ENCODE measurements around the gene PTCH1. TPM values are rescaled to one million over a fixed set of nuclear protein-coding genes. Genes with fewer than 3 reads are reported as not detected.

The PTCH1 gene
- total RNA-seq, 2 donors from 2014 or later = 27.5 to 108 TPM

DNA sequence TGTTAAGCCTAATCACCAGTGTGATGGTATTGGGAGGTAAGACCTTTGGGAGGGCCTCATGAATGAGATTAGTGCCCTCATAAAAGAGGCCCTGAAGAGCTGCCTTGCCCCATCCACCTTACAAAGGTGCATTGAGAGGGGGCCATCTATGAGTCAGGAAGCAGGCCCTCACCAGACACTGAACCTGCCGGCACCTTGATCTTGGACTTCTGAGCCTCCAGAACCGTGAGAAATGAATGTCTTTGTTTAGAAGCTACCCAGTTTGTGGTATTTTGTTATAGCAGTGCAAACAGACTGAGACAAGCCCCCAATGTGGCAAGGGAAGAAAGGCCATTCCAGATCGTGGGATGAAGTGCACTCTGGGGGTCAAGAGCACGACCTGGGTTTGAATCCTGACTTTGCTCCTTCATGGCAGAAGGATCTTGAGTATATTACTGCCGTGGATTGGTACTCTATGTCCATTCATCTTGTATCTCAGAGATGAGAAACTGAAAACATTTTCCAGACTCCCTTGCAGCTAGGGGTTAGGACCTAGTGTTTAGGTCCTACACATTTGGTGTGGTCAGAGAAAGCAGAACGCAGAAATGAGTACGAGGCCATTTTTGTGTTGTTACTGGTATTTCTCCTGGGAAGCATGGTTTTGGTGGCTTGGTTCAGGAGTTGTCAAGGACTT, 86.7 kb downstream of the PTCH1 start:
- H3K4me1 ChIP-seq (replicated peaks) = no peaks in the 10 kb centered on the region
- intact Hi-C loops (cut with DNase I) = no loop called here
- H3K36me3 ChIP-seq = no peaks in the 10 kb centered on the region
- H3K4me3 ChIP-seq = no peak overlapping the region
- DNase-seq (ENCODE audit: low spot score) = no peak
- WGBS = 93% methylated on average over 7 of the region's 7 CpGs
- no peaks in the 10 kb centered on the region for H3K27me3 ChIP-seq (replicated peaks; ENCODE audit: insufficient read depth)
- H3K27ac ChIP-seq = no peak overlapping the region
- no peak for TF ChIP-seq POLR2A (IDR thresholded peaks at IDR 0.05)
- TF ChIP-seq POLR2AphosphoS5 (IDR thresholded peaks at IDR 0.05) = no peak
- TF ChIP-seq, protein P1, sequence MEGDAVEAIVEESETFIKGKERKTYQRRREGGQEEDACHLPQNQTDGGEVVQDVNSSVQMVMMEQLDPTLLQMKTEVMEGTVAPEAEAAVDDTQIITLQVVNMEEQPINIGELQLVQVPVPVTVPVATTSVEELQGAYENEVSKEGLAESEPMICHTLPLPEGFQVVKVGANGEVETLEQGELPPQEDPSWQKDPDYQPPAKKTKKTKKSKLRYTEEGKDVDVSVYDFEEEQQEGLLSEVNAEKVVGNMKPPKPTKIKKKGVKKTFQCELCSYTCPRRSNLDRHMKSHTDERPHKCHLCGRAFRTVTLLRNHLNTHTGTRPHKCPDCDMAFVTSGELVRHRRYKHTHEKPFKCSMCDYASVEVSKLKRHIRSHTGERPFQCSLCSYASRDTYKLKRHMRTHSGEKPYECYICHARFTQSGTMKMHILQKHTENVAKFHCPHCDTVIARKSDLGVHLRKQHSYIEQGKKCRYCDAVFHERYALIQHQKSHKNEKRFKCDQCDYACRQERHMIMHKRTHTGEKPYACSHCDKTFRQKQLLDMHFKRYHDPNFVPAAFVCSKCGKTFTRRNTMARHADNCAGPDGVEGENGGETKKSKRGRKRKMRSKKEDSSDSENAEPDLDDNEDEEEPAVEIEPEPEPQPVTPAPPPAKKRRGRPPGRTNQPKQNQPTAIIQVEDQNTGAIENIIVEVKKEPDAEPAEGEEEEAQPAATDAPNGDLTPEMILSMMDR (IDR thresholded peaks at IDR 0.05) = no peak
- H3K9me3 ChIP-seq = no peaks in the 10 kb centered on the region

DNA sequence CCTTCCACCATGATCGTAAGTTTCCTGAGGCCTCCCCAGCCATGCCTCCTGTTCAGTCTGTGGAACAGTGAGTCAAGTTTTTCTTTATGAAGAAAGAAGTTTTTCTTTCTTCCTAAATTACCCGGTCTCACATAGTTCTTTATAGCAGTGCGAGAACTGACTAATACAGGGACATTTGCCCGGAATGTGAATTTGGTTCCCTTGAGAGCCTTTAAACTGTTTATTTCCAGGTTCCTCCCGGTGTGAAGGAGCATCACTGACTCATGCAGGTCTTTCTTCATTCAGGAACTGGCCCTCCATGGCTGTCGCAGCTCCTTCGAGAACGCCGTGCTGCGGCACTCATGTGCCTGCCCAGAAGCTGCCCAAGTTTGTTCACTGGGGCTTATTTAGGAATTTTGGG, 87.7 kb downstream of the PTCH1 start:
- Histone ChIP-seq H3K27ac (no peak overlapping the region), H3K27me3 (replicated peaks; ENCODE audit: insufficient read depth) (no peaks in the 10 kb centered on the region), H3K4me3 (no peak overlapping the region), H3K9me3 (no peaks in the 10 kb centered on the region), H3K36me3 (no peaks in the 10 kb centered on the region), H3K4me1 (replicated peaks) (no peaks in the 10 kb centered on the region)
- DNase-seq (ENCODE audit: low spot score) = no peak
- WGBS = 94% methylated on average over 10 of the region's 10 CpGs
- intact Hi-C loops (cut with DNase I) = no loop called here
- TF ChIP-seq POLR2A (IDR thresholded peaks at IDR 0.05) = no peak
- no peak for TF ChIP-seq POLR2AphosphoS5 (IDR thresholded peaks at IDR 0.05)
- TF ChIP-seq, protein P1 (IDR thresholded peaks at IDR 0.05) = no peak

DNA sequence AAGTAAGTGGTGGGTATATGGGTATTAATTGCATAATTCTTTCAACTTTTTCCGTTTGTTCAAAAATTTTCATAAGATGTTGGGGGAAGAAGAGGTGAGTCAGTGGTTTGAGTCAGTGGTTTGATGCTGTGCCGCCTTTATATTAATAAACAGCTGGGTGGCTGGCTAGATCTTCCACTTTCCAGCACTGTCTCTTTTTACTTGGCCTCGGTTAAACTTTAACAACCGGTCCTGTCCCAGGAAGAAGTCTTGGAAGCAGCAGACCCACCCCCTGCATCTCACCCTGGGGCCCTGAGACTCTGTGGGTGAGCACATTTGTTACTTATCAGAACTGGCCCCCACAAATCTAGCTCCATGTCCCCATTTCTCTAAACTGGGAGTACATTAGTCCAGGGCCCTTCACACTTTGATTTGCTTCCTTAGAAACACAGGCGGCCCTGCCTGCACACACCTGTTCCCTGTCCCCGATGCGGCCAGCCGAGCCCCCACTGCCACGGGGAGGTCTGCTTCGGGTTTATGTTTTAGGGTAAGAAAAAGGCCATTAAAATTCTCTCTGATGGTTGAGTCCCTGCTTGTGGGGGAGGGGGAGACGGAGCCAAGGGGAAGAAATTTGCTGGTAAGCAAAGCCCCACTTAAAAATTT, 90.7 kb downstream of the PTCH1 start:
- Histone ChIP-seq H3K4me1 (replicated peaks) (no peaks in the 10 kb centered on the region), H3K4me3 (peak overlapping the region; percentile 23 to 29), H3K9me3 (no peaks in the 10 kb centered on the region), H3K27me3 (replicated peaks; ENCODE audit: insufficient read depth) (no peaks in the 10 kb centered on the region), H3K36me3 (no peaks in the 10 kb centered on the region), H3K27ac (peak overlapping the region; percentile 80 to 87)
- TF ChIP-seq POLR2A (IDR thresholded peaks at IDR 0.05) (no peak), POLR2AphosphoS5 (IDR thresholded peaks at IDR 0.05) (no peak)
- TF ChIP-seq, protein P1 (IDR thresholded peaks at IDR 0.05) = no peak
- no peak for DNase-seq (ENCODE audit: low spot score)
- WGBS = 21% methylated on average over 11 of the region's 11 CpGs
- intact Hi-C loops (cut with DNase I) = no loop called here

DNA sequence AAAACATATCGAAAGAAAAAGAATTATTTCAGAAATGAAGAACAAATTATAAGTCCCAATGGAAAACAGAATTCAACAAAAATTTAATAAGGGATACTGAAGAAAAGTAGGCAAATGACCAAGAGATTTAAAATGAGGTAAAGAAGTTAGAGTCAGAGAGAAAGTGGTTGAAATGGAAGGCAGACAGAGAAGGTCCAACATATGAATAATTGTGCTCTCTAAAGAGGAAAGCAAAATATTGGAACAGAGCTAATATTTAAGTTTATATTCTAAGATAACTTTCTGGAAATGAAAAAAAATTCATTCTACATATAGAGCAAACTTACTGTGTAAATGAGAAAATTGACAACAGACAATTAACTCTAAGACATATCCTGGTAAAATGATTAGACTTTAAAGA, 94.1 kb downstream of the PTCH1 start:
- Histone ChIP-seq H3K27me3 (replicated peaks; ENCODE audit: insufficient read depth) (no peaks in the 10 kb centered on the region), H3K4me3 (no peak overlapping the region), H3K9me3 (no peaks in the 10 kb centered on the region), H3K36me3 (no peaks in the 10 kb centered on the region), H3K27ac (no peak overlapping the region), H3K4me1 (replicated peaks) (no peaks in the 10 kb centered on the region)
- intact Hi-C loops (cut with DNase I) = no loop called here
- DNase-seq (ENCODE audit: low spot score) = no peak
- WGBS = 97% methylated on average over 1 of the region's 1 CpG
- TF ChIP-seq, protein P1 (IDR thresholded peaks at IDR 0.05) = no peak
- TF ChIP-seq POLR2A (IDR thresholded peaks at IDR 0.05) (no peak), POLR2AphosphoS5 (IDR thresholded peaks at IDR 0.05) (no peak)

DNA sequence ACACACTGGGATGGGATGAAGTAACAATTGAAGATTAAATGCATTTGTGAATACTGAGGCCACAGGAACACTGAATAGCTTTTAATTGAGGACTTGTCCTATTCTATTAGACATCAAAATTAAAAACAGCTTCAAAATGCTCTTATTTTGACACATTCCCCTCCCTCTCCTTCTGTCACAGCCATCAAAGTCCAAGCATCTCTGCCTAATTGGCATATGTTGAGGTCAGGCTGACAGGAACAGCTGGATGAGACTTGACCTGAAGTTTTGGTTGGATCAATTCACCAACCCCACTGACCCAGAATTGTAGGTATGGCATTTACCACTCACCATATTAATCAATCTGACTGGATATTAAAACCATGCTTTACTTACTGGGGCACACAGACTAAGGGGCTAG, 96.3 kb downstream of the PTCH1 start:
- H3K4me3 ChIP-seq = no peak overlapping the region
- TF ChIP-seq POLR2AphosphoS5 (IDR thresholded peaks at IDR 0.05) (no peak), POLR2A (IDR thresholded peaks at IDR 0.05) (no peak)
- TF ChIP-seq, protein P1 (IDR thresholded peaks at IDR 0.05) = no peak
- H3K27me3 ChIP-seq (replicated peaks; ENCODE audit: insufficient read depth) = no peaks in the 10 kb centered on the region
- H3K27ac ChIP-seq = no peak overlapping the region
- no peaks in the 10 kb centered on the region for H3K9me3 ChIP-seq
- intact Hi-C loops (cut with DNase I) = no loop called here
- no peaks in the 10 kb centered on the region for H3K4me1 ChIP-seq (replicated peaks)
- no peak for DNase-seq (ENCODE audit: low spot score)
- no peaks in the 10 kb centered on the region for H3K36me3 ChIP-seq

Measured in prostate gland (tissue), 2 donors.